T-helper 2 cell treated with Interferon-gamma antibody and Interleukin-4, amounts not matched to agents 5 μg/mL and 100 μg/mL, for 36 hours (primary cell): ENCODE results near the gene FBXO46.
"Not testable (repeated sequence)": the region's sequence is repeated elsewhere in the genome, so short reads cannot be mapped to it uniquely, and the experiment has no call there.

Experiments
- DNase-seq: peaks from one replicate; pipeline ENCODE4 v3.0.0; 2021; ENCODE audit warnings: low spot score
- H3K27ac Mint-ChIP-seq: one replicate; pipeline ENCODE4 v1.8.0; 2021; ENCODE audit warnings: mild to moderate bottlenecking, mixed read lengths
- H3K27me3 Mint-ChIP-seq: one replicate; pipeline ENCODE4 v1.8.0; 2021; ENCODE audit warnings: low read depth, mixed read lengths
- H3K36me3 Mint-ChIP-seq: one replicate; pipeline ENCODE4 v1.8.0; 2021; ENCODE audit warnings: low read depth, mixed read lengths
- H3K4me1 Mint-ChIP-seq: one replicate; pipeline ENCODE4 v1.8.0; 2021; ENCODE audit warnings: low read depth, mixed read lengths
- H3K4me3 Mint-ChIP-seq: one replicate; pipeline ENCODE4 v1.8.0; 2022; ENCODE audit warnings: mild to moderate bottlenecking, moderate library complexity, mixed read lengths
- H3K9me3 Mint-ChIP-seq: one replicate; pipeline ENCODE4 v1.8.0; 2021; ENCODE audit warnings: mixed read lengths

FBXO46 gene

GRCh38 chr19:45693106-45693788, 37.4 kb downstream of the FBXO46 start:
- peak; percentile 73 for DNase-seq
- peak overlapping the region; percentile 94 for H3K4me3 Mint-ChIP-seq
- H3K9me3 Mint-ChIP-seq = no peaks in the 10 kb centered on the region
- H3K27ac Mint-ChIP-seq = peak overlapping the region; percentile 99
- peaks cover 20% of the 10 kb centered on the region for H3K4me1 Mint-ChIP-seq
- H3K36me3 Mint-ChIP-seq = peaks cover 28% of the 10 kb centered on the region
- H3K27me3 Mint-ChIP-seq = no peaks in the 10 kb centered on the region

- Mint-ChIP-seq H3K9me3 (no peaks in the 10 kb centered on the region), H3K36me3 (peaks cover 29% of the 10 kb centered on the region), H3K4me1 (peaks cover 19% of the 10 kb centered on the region), H3K27me3 (no peaks in the 10 kb centered on the region), H3K27ac (peak within 1 kb of the TSS; percentile 99), H3K4me3 (peak within 1 kb of the TSS; percentile 94)
- DNase-seq = peak; percentile 97
Observed at GRCh38 chr19:45692187-45693105, 38.2 kb downstream of the FBXO46 start, which contains the start of gene QPCTL. Gene QPCTL, plus strand, starts transcription at chr19:45692666. Its CDS starts 38 bp downstream, at chr19:45692704.

GRCh38 chr19:45691516-45692186, 39.0 kb downstream of the FBXO46 start, which contains the start of gene SNRPD2:
Gene SNRPD2, minus strand, starts transcription at chr19:45691953. Its CDS starts 65 bp downstream, at chr19:45691888.
- H3K9me3 Mint-ChIP-seq = no peaks in the 10 kb centered on the region
- peak within 1 kb of the TSS; percentile 99 for H3K27ac Mint-ChIP-seq
- peaks cover 34% of the 10 kb centered on the region for H3K36me3 Mint-ChIP-seq
- peak within 1 kb of the TSS; percentile 94 for H3K4me3 Mint-ChIP-seq
- peaks cover 18% of the 10 kb centered on the region for H3K4me1 Mint-ChIP-seq
- peak; percentile 94 for DNase-seq
- H3K27me3 Mint-ChIP-seq = no peaks in the 10 kb centered on the region

- Mint-ChIP-seq H3K4me3 (no peak overlapping the region), H3K27ac (no peak overlapping the region)
Observed at GRCh38 chr19:45687599-45687998, 43.1 kb downstream of the FBXO46 start.

GRCh38 chr19:45685045-45685444, 45.7 kb downstream of the FBXO46 start:
- H3K4me1 Mint-ChIP-seq = peaks cover 12% of the 10 kb centered on the region
- not testable (repeated sequence) for H3K4me3 Mint-ChIP-seq, H3K27me3 Mint-ChIP-seq, H3K9me3 Mint-ChIP-seq, H3K27ac Mint-ChIP-seq, DNase-seq
- peaks cover 41% of the 10 kb centered on the region for H3K36me3 Mint-ChIP-seq

More at GRCh38 chr19:45687599-45687998, 43.1 kb downstream of the FBXO46 start:
- Mint-ChIP-seq H3K4me1 (peaks cover 15% of the 10 kb centered on the region), H3K27me3 (no peaks in the 10 kb centered on the region), H3K36me3 (peaks cover 48% of the 10 kb centered on the region), H3K9me3 (no peaks in the 10 kb centered on the region)
- no peak for DNase-seq

- Mint-ChIP-seq H3K27me3 (no peaks in the 10 kb centered on the region), H3K4me3 (no peak overlapping the region), H3K27ac (no peak overlapping the region), H3K4me1 (peaks cover 8% of the 10 kb centered on the region), H3K36me3 (peaks cover 33% of the 10 kb centered on the region), H3K9me3 (no peaks in the 10 kb centered on the region)
- DNase-seq = no peak
Observed at GRCh38 chr19:45682908-45683307, 47.8 kb downstream of the FBXO46 start.

GRCh38 chr19:45682117-45682516, 48.6 kb downstream of the FBXO46 start:
- no peak for DNase-seq
- no peak overlapping the region for H3K4me3 Mint-ChIP-seq

GRCh38 chr19:45681391-45682015, 49.2 kb downstream of the FBXO46 start:
- peak; percentile 89 for DNase-seq
- Mint-ChIP-seq H3K27me3 (peaks cover 5% of the 10 kb centered on the region), H3K4me3 (peak overlapping the region; percentile 84), H3K36me3 (peaks cover 22% of the 10 kb centered on the region), H3K27ac (peak overlapping the region; percentile 87), H3K4me1 (peaks cover 16% of the 10 kb centered on the region), H3K9me3 (no peaks in the 10 kb centered on the region)

More at GRCh38 chr19:45682117-45682516, 48.6 kb downstream of the FBXO46 start:
- Mint-ChIP-seq H3K9me3 (no peaks in the 10 kb centered on the region), H3K36me3 (peaks cover 27% of the 10 kb centered on the region), H3K27me3 (peaks cover 5% of the 10 kb centered on the region), H3K27ac (peak overlapping the region; percentile 55), H3K4me1 (peaks cover 13% of the 10 kb centered on the region)

GRCh38 chr19:45677351-45678230, 53.1 kb downstream of the FBXO46 start:
- DNase-seq = peak; percentile 73
- H3K4me1 Mint-ChIP-seq = peaks cover 14% of the 10 kb centered on the region
- H3K9me3 Mint-ChIP-seq = no peaks in the 10 kb centered on the region
- H3K27ac Mint-ChIP-seq = no peak overlapping the region
- peaks cover 5% of the 10 kb centered on the region for H3K27me3 Mint-ChIP-seq
- peak overlapping the region; percentile 89 for H3K4me3 Mint-ChIP-seq
- peaks cover 1% of the 10 kb centered on the region for H3K36me3 Mint-ChIP-seq

GRCh38 chr19:45676851-45677263, 53.8 kb downstream of the FBXO46 start:
- H3K4me1 Mint-ChIP-seq = peaks cover 12% of the 10 kb centered on the region
- peak; percentile 20 for DNase-seq
- peak overlapping the region; percentile 20 for H3K27ac Mint-ChIP-seq
- no peaks in the 10 kb centered on the region for H3K9me3 Mint-ChIP-seq
- H3K36me3 Mint-ChIP-seq = peaks cover 2% of the 10 kb centered on the region
- peak overlapping the region; percentile 70 for H3K4me3 Mint-ChIP-seq
- peaks cover 5% of the 10 kb centered on the region for H3K27me3 Mint-ChIP-seq

- peaks cover 19% of the 10 kb centered on the region for H3K4me1 Mint-ChIP-seq
- DNase-seq = no peak
- H3K27me3 Mint-ChIP-seq = peaks cover 7% of the 10 kb centered on the region
- H3K27ac Mint-ChIP-seq = no peak overlapping the region
- peaks cover 2% of the 10 kb centered on the region for H3K36me3 Mint-ChIP-seq
- H3K9me3 Mint-ChIP-seq = no peaks in the 10 kb centered on the region
- no peak overlapping the region for H3K4me3 Mint-ChIP-seq
Observed at GRCh38 chr19:45674946-45675345, 55.8 kb downstream of the FBXO46 start.

- H3K9me3 Mint-ChIP-seq = no peaks in the 10 kb centered on the region
- H3K4me3 Mint-ChIP-seq = peak overlapping the region; percentile 72
- H3K4me1 Mint-ChIP-seq = peaks cover 27% of the 10 kb centered on the region
- H3K27ac Mint-ChIP-seq = no peak overlapping the region
- H3K36me3 Mint-ChIP-seq = peaks cover 2% of the 10 kb centered on the region
- H3K27me3 Mint-ChIP-seq = peaks cover 3% of the 10 kb centered on the region
- peak; percentile 73 for DNase-seq
Observed at GRCh38 chr19:45670670-45671453, 59.8 kb downstream of the FBXO46 start.
